DMS 273 (cell line): ENCODE measurements around the gene CCND2.
A peak's percentile ranks its signal among the peaks of the same experiment; 100 is the strongest.

ENCODE experiments used
- DNase-seq: peaks from one replicate; lab custom pipeline; 2025; ENCODE audit not compliant: unreplicated experiment; lab: John Stamatoyannopoulos, UW

The CCND2 gene

DNA sequence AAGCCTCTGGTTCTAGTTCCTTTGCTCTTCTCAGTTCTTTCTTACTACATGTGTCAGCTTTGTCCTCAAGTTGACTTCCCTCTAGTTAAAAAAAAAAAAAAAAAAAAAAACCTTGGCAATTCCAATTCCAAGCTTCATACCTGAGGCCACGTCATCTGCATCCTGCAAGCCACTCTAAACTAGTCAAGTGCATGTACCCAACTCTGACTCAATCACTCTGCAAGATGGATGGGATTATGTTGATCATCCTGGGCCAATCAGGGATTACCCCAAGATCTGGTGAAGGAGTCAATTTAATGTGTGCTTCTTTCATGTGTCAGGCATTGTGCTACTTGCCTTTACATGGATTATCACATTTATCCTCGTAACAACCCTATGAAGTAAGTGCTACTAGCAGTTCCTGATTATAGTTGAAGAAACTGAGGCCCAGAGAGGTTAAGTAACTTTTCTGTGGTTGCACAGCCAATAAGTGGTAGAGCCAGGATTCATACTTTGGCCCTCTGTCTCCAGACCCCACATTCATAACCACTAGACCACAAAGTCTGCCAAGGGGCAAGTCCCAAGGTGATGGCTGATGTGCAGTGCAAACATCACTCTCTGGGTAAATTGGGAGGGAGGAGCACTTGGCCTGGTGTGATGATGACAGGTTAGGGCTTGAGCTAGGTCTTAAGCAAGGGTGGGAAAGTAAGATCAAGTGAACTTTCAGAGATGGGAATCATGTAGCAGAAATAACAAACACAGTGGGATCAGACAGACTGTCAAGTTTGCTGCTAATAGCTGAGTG, 17.3 kb upstream of the CCND2 start:
- no peak for DNase-seq

DNA sequence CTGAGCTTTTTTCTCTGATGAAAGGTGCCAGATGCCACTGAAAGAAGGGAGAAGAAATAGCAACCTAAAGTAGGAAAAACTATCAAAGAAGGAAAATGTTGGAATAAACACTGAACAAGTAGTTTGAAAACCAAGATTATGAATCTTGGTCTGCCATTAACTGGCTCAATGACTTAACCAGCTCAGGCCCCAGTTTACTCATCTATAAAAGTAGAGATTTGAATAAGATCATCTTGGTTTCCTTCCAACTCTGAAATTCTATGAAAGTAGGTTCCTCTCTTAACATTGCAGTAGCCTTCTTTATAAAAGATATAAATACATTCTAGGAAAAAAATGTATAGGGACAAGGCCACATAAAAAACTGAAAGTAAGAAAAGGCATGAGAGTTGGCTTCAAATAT, 16.1 kb upstream of the CCND2 start:
- DNase-seq = no peak

DNA sequence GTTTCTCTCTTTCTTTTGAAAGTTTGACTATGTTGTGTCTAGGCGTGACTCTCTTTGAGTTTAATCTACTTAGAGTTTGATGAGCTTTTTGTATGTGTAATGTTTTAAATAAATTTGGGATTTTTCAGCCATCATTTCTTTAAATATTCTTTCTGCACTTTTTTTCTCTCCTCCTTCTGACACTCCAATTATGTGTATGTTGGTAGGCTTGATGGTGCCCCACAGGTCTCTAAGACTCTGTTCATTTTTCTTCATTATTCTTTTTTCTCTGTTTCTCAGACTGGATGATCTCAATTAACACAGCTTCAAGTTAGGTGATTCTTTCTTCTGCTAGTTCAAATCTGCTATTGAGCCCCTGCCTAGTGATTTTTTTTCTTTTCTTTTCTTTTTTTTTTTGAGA, 14.5 kb upstream of the CCND2 start:
- DNase-seq = no peak

DNA sequence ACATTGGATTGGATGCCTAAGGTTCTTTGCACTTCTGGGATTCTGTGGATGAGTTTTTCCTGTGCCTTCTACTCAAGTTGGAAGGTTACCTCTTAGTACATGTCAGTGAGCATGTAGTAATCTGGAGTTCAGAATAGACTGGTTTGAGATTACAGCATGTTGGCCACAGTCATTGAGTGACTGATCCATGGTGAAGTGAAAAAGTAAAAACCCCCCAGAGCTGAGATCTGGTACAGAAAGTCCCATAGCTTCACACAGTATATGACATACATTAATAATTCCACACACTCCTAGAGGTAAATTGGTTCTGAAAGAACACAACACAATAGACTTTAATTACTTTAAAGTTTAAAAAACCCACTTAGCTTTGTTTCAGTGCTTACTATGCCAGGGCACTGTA, 11.9 kb upstream of the CCND2 start:
- no peak for DNase-seq

DNA sequence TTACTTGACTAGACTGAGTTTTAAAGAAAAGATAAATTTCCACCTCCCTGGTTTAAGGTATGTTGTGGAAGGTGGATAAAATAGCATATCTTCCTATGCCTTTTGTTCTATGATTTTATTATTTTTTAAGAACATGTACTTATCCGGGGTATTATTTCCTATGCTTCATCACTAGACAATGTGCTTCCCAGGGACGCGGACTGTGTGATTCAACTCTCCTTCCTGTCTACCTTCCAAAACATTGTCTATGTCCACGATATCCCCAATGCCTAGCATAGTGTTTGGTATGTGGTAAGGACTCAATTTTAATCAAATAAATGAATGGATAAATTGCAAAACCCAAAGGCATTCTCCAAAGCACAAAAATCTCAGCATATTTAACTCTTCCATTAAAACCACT, 8.3 kb upstream of the CCND2 start:
- no peak for DNase-seq

DNA sequence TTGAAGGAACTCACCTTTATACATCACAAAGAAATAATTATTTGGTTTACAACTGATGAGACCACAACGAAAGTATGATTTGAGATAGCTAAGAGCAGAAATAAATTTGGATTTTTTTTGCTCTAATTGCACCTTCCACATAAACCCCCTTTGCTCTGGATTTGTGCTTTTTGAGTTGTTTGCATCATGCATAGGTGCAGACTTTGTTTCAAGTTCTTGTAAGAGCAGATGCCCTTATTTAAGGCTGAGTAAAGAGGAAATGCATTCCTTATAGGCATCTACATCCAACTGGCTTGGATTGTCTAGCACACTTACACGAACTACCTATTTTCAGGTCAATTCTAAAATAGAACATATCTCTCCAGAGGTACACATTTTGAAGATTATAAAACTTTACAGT, 6.6 kb upstream of the CCND2 start:
- DNase-seq = no peak

DNA sequence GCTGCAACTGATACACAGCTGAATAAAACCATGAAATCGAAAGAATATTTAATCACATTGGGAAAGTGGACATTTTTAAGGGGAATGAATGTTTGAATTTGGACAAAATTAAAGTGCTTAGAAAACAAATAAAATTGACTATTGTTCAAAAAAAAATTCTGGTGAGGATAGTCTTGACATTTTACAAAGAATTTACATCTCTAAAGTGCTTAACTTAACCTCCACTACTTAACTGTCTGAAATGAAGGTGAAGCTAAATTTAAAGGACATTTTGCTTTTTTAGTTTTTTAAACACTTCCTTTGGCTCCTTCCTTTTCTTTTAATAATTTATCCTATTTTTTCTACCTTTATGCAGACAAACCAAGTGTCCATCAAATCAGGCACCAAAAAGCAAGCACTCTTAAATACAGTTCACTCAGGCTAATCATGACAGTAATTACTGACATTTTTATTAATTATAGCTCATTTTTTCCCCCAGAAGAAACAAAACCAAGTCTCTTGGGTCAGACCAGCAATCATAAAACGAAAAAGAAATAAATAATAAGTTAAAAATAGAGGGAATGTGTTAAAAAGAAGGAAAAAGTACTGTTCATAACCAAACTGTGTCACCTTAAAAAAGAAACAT, 5.7 kb upstream of the CCND2 start:
- DNase-seq = peak; percentile 22

DNA sequence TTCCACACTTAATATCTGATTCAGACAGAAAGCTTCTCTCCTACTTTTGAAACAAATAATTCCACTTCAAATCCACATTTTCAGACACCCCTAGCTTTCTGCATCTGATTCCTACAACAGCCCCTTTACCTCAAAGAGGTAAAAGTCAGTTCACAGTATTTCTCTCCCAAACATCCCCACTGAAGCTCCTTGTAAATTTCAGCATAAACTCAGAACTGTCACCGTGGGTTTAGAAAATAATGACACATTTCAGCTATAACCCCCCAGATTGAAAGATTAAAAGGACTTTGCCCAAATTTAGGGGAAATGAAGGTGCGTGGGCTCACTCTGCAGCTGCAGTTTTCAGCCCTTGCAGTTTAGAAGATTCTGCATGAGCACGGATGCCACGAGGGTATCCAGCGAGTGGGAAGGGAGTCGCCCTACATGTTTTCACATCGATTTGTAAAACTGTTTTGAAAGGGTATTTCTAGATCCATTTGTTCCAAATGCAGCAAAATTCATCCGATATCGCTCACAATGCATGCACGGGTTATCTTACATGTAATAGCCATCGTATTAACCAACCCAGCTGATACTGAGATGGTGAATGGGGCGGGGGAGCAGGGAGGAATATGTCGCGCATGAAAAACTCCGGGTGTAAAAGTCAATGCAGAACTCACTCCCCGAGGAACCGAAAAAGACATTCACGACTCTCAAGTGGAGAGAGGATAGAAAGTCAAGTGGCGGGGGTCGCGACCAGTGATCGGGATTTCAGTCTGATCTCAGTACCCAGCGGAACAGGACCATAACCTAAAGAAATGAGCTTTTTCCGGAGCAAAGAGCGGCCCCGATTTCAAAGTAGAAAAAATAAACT, 5.0 kb upstream of the CCND2 start:
- peak; percentile 27 for DNase-seq

DNA sequence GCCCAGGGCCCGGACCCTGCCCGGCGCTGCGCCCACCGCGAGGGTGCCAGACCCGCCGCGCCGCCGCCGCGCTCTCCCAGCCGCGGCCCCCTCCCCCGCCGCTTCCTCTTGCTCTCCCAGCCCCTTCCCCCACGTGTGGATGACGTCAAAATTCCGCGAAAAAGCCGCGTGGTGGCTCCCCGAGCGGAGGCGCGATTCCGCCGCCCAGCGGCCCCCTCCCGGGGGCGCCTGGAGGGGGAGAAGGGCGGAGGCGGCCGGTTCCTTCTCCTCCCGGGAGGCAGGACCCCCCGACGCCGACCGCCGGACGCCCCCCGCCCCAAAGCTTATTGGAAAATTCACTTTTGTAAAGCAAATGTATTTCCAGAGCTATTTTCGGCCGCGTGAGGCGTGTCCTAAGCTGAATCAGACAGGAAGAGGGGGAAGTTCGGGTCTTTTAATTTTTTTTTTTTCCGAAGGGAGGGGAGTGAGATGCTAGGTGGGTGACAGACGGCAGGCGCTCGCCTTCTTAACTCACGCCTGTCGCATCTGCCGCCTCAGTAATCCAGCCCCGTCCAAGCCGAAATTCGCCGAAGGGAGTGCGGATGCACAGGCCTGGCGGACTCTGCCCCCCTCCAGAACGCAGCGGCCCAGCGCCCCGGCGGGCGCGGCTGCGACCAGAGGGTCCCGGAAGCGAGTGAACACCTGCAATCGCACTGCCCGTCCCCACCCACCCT, 4.1 kb upstream of the CCND2 start:
- peak; percentile 65 for DNase-seq

DNA sequence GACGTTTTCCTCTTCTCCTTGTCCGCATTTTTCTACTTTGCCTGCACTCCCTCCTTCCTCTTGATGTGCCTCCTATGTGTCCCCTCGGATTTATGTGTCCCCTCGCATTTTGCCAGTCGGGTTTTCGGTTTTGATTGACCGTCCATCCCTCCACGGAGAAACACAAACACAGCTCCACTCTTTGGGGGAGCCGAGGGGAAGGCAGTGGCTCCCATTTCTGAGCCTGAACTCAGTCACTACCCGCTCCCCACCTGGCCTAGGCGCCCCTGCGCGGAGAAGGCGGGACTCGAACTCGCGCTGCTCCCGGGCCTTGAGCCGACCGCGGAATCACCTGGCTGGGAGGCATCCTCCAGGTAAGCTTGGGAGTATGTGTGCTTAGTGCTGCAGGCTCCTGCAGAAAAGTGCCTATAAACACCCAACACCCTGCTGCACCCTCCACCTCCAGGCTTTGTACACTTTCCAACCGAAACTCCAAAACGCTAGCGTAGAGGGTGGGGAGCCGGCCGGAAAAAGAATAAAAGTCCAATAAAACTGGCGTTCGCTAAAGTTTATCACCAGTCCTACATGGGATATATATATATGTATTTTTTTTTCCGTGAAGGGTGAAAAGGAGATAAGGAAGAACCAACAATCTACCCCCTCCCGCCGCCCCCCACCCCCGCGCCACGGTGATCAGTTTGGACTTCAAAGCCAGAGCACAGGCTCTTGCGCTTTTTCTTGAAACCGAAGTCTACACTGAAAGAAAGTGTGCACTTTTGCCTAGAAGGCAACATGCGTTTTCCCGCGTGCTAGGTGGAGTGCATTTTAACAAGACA, 3.3 kb upstream of the CCND2 start:
- DNase-seq = no peak

DNA sequence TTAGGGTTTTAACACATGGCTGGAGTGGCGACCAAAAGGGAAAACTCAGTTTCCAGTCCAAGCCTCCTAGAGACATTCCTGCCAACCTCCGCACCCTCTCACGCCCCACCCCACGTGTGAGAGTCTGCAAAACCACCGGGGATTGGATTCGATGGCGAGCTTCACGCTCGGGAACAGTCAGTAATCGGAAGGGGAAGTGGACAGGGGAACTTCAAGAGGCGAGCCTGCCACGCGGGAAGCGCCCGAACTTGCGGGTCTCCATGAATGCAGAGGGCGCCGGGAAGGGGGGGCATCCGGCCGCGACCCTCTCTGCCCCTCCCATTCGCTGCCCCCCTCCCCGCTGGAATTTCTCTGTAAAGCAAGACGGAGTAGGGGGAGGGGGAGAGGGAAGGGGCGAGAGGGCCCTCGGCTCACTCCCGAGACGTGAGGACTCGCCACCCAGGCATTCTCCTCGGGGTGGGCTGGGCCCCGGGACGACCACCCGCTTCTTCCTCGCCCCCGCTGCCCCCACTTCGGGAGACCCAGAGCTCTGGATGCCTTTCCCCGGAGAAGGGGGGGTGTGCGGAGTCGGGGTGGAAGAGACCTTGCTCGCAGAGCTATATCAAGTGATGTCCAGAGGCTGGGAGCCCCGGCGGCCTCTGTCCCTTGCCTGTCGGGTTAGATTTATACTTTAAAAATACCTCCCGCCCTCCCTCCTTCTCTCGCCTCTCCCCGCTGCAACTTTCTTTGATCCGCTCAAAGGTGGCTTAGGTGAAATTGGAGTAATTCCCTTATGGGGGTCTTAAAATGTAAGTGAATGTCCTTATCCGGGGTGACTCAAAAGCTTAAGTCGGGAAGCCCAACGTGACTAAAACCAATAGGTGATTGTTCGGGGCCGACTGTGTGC, 2.5 kb upstream of the CCND2 start:
- DNase-seq = peak; percentile 7

DNA sequence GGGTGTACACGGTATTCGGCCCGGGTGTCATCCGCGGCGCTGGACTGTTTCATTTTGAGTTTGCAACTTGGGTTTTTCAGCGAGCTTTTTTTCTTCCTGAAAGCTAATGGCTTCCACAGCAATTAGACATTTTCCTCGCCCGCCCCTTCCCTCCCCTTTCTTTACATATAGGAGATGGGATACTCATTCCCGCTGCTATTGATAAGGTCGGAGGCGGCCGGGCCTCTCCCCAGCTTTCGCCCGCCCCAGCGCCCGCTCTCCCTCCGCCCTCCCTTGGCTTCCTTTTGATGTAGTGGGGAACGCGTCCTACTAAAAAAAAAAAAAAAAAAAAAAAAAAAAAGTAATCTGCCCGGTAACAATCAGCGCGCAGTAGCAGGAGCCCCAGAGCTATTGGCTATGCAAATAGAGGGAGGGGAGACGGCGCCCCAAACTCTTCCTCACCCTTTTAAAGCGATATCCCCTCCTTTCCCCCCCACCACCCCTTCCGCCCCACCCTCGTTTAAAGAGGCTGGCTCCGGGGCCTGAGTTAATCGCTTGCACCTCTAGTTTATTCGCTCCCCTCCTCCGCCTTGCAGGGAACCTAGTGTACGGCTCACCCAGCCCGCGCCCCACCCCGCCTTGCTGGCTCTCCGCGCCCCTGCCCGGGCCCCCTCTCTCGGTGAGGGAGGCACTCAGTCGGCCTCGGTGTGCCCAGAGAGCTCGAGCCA, 1.7 kb upstream of the CCND2 start:
- DNase-seq = peak; percentile 68

DNA sequence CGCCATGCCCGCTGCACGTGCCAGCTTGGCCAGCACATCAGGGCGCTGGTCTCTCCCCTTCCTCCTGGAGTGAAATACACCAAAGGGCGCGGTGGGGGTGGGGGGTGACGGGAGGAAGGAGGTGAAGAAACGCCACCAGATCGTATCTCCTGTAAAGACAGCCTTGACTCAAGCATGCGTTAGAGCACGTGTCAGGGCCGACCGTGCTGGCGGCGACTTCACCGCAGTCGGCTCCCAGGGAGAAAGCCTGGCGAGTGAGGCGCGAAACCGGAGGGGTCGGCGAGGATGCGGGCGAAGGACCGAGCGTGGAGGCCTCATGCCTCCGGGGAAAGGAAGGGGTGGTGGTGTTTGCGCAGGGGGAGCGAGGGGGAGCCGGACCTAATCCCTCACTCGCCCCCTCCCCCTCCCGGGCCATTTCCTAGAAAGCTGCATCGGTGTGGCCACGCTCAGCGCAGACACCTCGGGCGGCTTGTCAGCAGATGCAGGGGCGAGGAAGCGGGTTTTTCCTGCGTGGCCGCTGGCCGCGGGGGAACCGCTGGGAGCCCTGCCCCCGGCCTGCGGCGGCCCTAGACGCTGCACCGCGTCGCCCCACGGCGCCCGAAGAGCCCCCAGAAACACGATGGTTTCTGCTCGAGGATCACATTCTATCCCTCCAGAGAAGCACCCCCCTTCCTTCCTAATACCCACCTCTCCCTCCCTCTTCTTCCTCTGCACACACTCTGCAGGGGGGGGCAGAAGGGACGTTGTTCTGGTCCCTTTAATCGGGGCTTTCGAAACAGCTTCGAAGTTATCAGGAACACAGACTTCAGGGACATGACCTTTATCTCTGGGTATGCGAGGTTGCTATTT, 914 bp upstream of the CCND2 start:
- DNase-seq = peak; percentile 48

DNA sequence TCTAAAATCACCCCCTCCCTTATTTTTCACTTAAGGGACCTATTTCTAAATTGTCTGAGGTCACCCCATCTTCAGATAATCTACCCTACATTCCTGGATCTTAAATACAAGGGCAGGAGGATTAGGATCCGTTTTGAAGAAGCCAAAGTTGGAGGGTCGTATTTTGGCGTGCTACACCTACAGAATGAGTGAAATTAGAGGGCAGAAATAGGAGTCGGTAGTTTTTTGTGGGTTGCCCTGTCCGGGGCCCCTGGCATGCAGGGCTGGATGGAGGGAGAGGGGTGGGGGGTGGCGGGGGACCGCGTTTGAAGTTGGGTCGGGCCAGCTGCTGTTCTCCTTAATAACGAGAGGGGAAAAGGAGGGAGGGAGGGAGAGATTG, 300 bp upstream of the CCND2 start:
- DNase-seq = no peak

DNA sequence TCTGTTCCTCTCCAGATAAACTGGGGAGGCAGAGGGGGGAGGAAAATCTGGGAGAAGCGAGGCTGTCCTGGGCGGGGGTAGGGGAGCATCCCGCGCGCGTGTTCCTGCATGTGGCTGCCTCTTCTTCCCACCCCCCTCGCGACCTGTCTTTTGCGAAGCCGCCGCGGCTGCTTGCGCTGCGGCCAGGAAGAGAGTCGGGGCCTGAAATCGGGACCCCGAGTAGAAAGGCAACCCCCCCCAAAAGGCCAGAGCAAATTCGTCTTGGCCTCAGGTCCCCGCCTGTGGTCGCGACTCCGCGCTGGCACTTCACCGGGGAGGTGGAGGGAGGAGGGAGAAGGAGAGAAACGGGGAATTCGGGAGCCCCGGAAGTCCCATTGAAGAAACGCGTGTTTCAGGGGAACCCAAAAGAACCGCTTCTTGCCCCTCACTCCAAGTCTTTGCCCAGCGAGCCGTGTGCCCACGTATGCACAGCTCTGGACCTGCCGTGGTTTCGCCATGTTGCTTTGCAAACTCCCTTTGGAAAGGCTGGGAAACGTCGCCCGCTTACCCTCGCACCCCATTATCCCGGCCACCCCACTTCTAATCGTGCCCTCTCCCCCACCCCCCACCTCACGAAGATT, 944 bp downstream of the CCND2 start:
- DNase-seq = peak; percentile 10

DNA sequence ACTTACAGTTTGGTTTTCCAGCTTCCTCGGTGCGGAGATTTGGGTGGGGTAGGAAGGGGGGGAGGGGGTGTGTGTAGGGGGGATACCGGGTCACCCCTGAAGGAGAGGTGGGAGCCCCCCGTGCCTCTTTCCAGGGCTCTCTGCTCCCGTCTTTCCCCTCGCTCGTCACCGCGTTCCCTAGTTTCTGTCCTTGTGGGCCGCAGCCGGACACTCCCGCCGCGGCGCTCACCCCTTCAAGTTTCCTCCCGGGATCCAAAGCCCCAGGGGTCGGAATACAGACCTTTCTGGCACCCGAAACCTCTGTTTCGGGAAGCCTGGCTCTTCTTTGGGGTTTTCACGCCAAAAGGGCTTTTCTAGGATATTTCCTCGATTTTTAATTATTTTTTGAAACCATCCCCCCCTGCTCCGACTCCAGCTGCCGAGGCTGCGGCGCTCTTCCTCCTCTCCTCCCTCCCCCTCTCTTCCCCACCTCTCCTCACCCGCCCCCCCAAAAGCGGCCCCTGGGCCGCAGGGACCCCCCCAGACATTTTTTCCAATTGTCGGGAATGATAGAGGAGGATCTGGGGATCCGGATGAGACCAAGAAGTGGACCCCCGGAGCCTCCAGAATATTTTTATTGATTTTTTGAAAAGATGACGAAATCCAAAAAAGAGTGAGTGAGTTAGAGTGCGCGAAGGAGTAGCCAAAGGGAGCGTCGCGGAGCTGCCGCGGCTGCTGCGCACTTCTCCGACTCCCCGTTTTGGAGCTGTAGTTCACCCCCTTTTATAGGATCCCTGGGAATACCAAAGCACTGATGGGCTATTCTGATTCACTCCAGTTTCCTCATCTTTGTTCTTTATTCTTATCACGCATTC, 1.7 kb downstream of the CCND2 start:
- DNase-seq = no peak

DNA sequence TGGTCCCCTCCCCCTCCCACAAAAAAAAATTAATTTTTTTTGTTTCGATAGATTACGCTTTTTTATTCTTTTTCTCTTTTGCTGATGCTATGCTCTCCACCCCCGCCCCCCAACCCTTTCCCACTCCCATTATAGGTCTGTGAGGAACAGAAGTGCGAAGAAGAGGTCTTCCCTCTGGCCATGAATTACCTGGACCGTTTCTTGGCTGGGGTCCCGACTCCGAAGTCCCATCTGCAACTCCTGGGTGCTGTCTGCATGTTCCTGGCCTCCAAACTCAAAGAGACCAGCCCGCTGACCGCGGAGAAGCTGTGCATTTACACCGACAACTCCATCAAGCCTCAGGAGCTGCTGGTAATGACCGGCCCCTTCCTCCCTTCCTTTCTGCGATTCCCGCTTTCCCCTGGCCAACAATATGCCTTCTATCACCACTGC, 2.3 kb downstream of the CCND2 start:
- DNase-seq = no peak
